GM10266 (cell line): ENCODE data around the gene PCNT.

Experiments
- DNase-seq: peaks from one replicate; pipeline ENCODE4 v3.0.0; 2012; ENCODE audit errors: extremely low spot score
- TF ChIP-seq, protein P1 (sequence below): IDR thresholded peaks from 2 replicates; pipeline ENCODE4 v1.5.1; 2012; ENCODE audit warnings: mild to moderate bottlenecking, low read depth; ENCODE audit not compliant: control insufficient read depth, insufficient read depth; ENCODE audit errors: missing control alignments

PCNT gene

DNA sequence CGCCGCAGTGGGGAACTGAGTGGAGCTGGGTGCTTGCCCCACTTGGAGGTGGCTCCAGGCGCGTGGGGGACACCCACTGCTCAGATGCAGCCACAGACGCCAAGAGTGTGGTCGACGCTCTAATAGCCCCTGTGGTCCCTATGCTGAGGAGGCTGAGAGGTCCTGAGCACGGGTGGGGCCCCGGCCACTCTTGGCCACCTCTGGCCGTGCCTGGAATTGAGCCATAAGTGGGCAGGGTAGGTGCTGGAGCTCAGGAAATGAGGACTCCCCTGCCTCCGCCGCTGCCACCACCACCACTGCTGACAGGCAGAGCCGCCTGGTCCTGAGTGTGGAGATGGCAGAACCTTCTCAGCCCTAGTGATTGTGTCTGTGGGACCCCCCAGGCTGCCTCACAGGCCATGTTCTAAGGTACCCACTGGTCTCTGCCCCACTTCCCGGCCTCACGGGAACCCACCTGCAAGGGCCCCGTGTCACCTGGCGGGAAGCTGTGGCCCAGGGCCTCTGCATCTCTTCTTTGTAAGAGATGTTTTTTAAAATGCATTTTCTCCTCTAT is 100.2 kb downstream of the PCNT start:
- TF ChIP-seq, protein P1, sequence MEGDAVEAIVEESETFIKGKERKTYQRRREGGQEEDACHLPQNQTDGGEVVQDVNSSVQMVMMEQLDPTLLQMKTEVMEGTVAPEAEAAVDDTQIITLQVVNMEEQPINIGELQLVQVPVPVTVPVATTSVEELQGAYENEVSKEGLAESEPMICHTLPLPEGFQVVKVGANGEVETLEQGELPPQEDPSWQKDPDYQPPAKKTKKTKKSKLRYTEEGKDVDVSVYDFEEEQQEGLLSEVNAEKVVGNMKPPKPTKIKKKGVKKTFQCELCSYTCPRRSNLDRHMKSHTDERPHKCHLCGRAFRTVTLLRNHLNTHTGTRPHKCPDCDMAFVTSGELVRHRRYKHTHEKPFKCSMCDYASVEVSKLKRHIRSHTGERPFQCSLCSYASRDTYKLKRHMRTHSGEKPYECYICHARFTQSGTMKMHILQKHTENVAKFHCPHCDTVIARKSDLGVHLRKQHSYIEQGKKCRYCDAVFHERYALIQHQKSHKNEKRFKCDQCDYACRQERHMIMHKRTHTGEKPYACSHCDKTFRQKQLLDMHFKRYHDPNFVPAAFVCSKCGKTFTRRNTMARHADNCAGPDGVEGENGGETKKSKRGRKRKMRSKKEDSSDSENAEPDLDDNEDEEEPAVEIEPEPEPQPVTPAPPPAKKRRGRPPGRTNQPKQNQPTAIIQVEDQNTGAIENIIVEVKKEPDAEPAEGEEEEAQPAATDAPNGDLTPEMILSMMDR, result no peak
- no peak for DNase-seq

DNA sequence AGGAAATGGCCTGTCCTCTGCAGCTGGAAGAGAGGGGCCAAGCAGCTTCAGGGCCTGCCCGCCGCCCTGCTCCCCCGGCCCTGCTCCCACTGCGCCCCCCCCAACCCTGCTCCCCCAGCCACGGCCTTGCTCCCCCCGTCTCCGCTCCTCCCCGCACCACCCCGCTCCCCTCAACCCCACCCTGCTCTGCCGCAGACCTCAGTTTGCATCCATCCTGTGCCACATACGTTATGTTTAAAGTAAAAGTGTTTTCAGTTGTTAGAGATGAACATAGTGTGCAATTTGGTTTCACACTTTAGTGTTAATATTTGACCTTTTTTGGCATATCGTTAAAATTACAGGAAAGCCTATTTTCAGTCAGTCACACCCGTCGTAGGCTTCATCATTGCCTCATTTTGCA is 100.7 kb downstream of the PCNT start:
- TF ChIP-seq, protein P1, result no peak
- no peak for DNase-seq

DNA sequence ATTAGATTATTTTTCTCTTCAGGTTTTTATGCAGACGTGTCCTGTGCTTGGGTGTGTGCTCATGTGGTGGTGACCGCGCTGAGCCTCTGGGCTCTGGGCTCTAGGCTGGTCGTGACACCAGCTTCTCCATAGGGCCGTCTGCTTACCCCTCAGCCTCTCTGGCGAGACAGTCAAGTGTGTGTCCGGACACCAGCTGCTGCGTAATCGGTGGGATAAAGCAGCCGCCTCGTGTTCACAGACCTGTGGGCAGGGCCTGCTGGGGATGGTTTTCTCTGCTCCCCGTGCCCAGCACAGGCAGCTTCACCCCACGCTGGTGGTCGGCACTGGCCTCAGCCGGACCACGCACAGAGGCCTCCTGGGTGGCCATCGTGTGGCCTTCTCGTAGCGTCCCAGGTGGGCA is 101.1 kb downstream of the PCNT start:
- TF ChIP-seq, protein P1, result no peak
- no peak for DNase-seq

DNA sequence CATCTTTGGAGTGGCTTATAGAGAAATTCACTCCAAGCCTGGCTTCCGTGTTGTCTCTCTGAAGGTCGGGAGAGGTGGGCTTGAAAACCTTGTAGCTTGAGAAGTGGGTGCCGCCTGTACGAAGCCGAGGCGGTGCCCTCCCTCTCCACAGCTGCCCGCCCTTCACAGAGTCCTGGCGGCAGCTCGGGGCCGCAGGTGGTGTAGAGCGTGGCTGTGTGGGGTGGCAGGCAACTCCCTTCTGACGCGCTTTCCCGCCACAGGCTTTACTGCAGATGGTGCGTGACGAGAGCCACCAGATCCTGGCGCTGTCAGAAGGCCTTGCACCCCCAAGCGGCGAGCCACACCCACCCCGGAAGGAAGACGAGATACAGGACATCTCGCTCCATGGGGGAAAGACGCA is 101.6 kb downstream of the PCNT start:
- no peak for DNase-seq
- TF ChIP-seq, protein P1, result no peak

DNA sequence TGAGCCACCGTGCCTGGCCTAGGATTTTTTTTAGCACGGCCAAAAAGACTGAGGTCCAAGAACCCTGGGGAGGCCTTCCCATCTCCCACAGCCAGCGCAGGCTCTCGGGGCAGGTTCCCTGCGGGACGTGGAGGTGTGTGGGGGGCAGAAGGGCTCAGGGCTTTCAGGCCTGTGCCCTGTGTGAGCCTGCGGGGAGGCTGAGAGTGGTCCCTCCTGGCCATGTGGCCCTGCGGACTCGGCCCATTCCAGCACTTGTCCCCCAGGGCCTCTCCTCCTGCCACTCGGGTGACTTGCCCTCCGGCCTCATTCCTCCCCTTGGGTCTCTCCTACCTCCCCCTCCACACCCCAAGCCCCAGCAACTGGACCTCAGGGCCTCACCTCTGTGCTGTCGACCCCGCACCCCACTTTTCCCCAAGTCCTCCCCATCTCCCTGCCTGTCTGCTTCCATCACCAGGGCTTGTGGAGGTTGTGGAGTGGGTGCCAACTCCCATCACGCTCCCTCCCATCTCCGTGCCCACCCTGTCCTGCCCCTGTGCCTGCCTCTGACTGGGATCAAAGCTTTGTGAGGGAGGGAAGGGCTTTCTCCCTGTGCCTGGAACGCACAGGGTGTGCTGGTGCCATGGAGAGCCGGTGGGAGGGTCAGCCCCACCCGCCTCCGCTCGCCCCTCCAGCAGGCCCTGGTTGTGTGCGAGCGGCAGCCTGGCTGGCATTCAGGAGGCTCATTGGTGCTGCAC is 102.5 kb downstream of the PCNT start:
- no peak for DNase-seq
- TF ChIP-seq, protein P1, result no peak

DNA sequence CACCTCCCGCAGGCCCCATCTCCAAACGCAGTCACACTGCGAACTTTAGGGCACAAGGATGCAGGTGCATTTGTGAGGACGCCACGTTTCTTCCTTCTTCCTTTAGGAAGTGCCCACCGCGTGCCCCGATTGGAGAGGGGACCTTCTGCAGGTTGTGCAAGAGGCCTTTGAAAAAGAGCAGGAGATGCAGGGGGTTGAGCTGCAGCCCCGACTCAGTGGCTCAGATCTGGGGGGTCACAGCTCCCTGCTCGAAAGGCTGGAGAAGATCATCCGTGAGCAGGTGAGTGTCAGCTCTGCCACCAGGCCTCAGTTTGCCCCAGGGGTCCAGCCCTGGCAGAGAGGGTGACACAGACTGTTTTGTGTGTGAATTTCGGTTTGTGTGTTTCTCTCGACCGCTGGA is 103.6 kb downstream of the PCNT start:
- DNase-seq, result no peak
- TF ChIP-seq, protein P1, result no peak

DNA sequence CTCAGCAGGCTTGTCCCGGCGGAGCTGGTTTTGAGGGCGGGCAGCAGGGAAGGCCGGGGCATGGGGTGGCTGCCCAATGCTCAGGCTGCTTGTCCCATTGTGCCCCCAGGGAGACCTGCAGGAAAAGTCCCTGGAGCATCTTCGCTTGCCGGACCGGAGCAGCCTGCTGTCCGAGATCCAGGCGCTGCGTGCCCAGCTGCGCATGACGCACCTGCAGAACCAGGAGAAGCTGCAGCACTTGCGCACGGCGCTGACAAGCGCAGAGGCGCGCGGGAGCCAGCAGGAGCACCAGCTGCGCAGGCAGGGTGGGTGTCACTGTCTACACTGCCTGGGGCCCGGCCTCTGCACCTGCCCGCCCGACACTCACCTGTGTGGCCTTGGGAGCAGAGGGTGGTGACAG is 104.3 kb downstream of the PCNT start:
- DNase-seq, result no peak
- TF ChIP-seq, protein P1, result no peak
